PC-3 (cell line): ENCODE results near the gene DNM3. TPM values are rescaled to one million over a fixed set of nuclear protein-coding genes. Genes with fewer than 3 reads are reported as not detected.

Experiments
- ATAC-seq: fragments of 200-7000 bp; cut with Tn5 transposase; 2 replicates; pipeline ENCODE4 v1.9.1; 2020; ENCODE audit warnings: mild to moderate bottlenecking, moderate library complexity
- BruUV-seq: library from RNA; stranded (reverse); fragments of 400-500 nt; replicated peaks from 2 replicates; lab custom pipeline; 2021; lab: Mats Ljungman, UMichigan
- CTCF ChIA-PET: fragments of 300-600 bp; sonication (Branson Sonifier 250); formaldehyde crosslinking; loops from one replicate; lab custom pipeline; 2022; ENCODE audit warnings: antibody characterized with exemption; lab: Charles Lee
- POLR2A ChIA-PET: fragments of 300-600 bp; sonication (Branson Sonifier 250); formaldehyde crosslinking; loops from one replicate; lab custom pipeline; 2022; ENCODE audit warnings: antibody characterized with exemption; ENCODE audit not compliant: unreplicated experiment; lab: Charles Lee
- DNase-seq: peaks from one replicate; pipeline ENCODE4 v3.0.0-alpha.2; 2015
- H2AFZ ChIP-seq: fragments of 300-600 bp; sonication (generic); 2 replicates; pipeline ENCODE4 v1.6.0; 2016; ENCODE audit warnings: antibody characterized with exemption, low read length
- H3F3A ChIP-seq: fragments of 300-600 bp; sonication (generic); one replicate; pipeline ENCODE4 v1.6.0; 2017; ENCODE audit warnings: antibody characterized with exemption, low read length, control low read depth, mild to moderate bottlenecking; ENCODE audit not compliant: unreplicated experiment
- H3K27ac ChIP-seq: fragments of 300-600 bp; sonication (generic); 2 replicates; pipeline ENCODE4 v1.5.1; 2016; ENCODE audit warnings: mild to moderate bottlenecking, low read length
- H3K27me3 ChIP-seq: fragments of 300-600 bp; sonication (generic); 2 replicates; pipeline ENCODE4 v1.6.1; 2016; ENCODE audit warnings: low read length, mixed read lengths
- H3K36me3 ChIP-seq: fragments of 300-600 bp; sonication (generic); 2 replicates; pipeline ENCODE4 v1.6.1; 2016; ENCODE audit warnings: low read depth, mixed run types, low read length, mixed read lengths
- H3K4me1 ChIP-seq: fragments of 300-600 bp; sonication (generic); 2 replicates; pipeline ENCODE4 v1.5.1; 2016; ENCODE audit warnings: low read length; ENCODE audit not compliant: insufficient read depth
- H3K4me2 ChIP-seq: fragments of 300-600 bp; sonication (generic); 2 replicates; pipeline ENCODE4 v1.6.0; 2016; ENCODE audit warnings: low read length
- H3K4me3 ChIP-seq: fragments of 300-600 bp; sonication (generic); 2 replicates; pipeline ENCODE4 v1.5.1; 2016; ENCODE audit warnings: mild to moderate bottlenecking, low read length, mixed read lengths
- H3K79me2 ChIP-seq: fragments of 300-600 bp; sonication (generic); 2 replicates; pipeline ENCODE4 v1.6.1; 2017; ENCODE audit warnings: low read length, mixed read lengths
- H3K9ac ChIP-seq: fragments of 300-600 bp; sonication (generic); 2 replicates; pipeline ENCODE4 v1.6.0; 2016; ENCODE audit warnings: mild to moderate bottlenecking, low read length
- H3K9me2 ChIP-seq: fragments of 300-600 bp; sonication (generic); replicated peaks from 2 replicates; pipeline ENCODE4 v1.6.1; 2016; ENCODE audit warnings: mixed run types, low read length, mixed read lengths
- H3K9me3 ChIP-seq: fragments of 300-600 bp; sonication (generic); 2 replicates; pipeline ENCODE4 v1.6.1; 2016; ENCODE audit warnings: low read length, mixed read lengths
- H4K20me1 ChIP-seq: fragments of 300-600 bp; sonication (generic); 2 replicates; pipeline ENCODE4 v1.6.1; 2016; ENCODE audit warnings: low read length, mixed read lengths
- EZH2 ChIP-seq: fragments of 300-600 bp; sonication (generic); IDR thresholded peaks from one replicate; pipeline ENCODE4 v1.6.1; 2017; ENCODE audit warnings: antibody characterized with exemption, mild to moderate bottlenecking, low read length; ENCODE audit not compliant: unreplicated experiment
- EZH2phosphoT487 ChIP-seq: fragments of 300-600 bp; sonication (generic); IDR thresholded peaks from 2 replicates; pipeline ENCODE4 v1.6.1; 2018; ENCODE audit warnings: mild to moderate bottlenecking, antibody characterized with exemption, low read length, borderline replicate concordance
- intact Hi-C: fragments of 100-400 bp; cut with micrococcal nuclease; formaldehyde crosslinking; loops from 2 replicates; pipeline ENCODE4 v1.9.0; 2023
- total RNA-seq: library from RNA; depleted of rRNA; stranded (reverse); fragments of >200 nt; gene quantifications from 2 replicates; pipeline ENCODE4 v1.2.3, GENCODE V29; 2014
- TF ChIP-seq, protein P1 (sequence below): fragments of 300-600 bp; sonication (generic); conservative IDR thresholded peaks from 2 replicates; pipeline ENCODE4 v1.5.1; 2017; ENCODE audit warnings: antibody characterized with exemption, low read depth, mild to moderate bottlenecking, low read length

Gene DNM3
- total RNA-seq, 1 experiment from 2014 or later = 0.98 TPM

DNA sequence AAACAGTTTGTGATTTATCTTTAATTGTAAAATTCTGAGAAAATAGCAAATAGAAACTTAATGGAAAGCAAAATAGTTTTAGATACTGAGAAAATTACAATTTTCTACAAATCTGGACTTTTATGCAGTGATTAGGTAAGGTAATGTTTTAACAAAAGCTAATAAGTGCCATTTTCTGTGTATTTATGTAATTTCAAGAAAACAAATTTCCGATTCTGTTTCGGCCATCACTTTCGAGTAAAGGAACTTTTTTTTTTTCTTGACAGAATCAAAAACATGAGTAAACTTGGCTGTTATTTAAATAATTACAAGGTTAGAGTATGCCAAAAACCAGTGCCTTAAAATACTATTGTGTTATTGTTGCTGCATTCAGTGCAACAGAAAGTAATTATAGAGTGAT, 298.8 kb downstream of the DNM3 start:
- Histone ChIP-seq H3K27me3 (no peaks in the 10 kb centered on the region), H3K79me2 (no peaks in the 10 kb centered on the region), H2AFZ (no peak overlapping the region), H3K9me2 (no peaks in the 10 kb centered on the region), H3K9me3 (no peaks in the 10 kb centered on the region), H3K36me3 (no peaks in the 10 kb centered on the region), H3K9ac (no peak overlapping the region), H3K4me1 (peaks cover 16% of the 10 kb centered on the region; the same call in 1 of the 2 replicates), H3K4me2 (no peak overlapping the region), H3K27ac (no peak overlapping the region), H3F3A (no peaks in the 10 kb centered on the region), H3K4me3 (no peak overlapping the region), H4K20me1 (no peaks in the 10 kb centered on the region)
- DNase-seq (no peak), ATAC-seq (no peak)
- intact Hi-C loops = loop anchor here (10.0 kb wide), 1 partner anchor 395 kb away; the partner anchor contains the start of gene SUCO
- ChIA-PET POLR2A (no interaction called here), CTCF (interaction anchor here (0.7 kb wide), 1 partner anchor 585 kb away, joined by 6 read pairs; no protein-coding TSS in a partner anchor)
- no peak for TF ChIP-seq EZH2
- TF ChIP-seq, protein P1, sequence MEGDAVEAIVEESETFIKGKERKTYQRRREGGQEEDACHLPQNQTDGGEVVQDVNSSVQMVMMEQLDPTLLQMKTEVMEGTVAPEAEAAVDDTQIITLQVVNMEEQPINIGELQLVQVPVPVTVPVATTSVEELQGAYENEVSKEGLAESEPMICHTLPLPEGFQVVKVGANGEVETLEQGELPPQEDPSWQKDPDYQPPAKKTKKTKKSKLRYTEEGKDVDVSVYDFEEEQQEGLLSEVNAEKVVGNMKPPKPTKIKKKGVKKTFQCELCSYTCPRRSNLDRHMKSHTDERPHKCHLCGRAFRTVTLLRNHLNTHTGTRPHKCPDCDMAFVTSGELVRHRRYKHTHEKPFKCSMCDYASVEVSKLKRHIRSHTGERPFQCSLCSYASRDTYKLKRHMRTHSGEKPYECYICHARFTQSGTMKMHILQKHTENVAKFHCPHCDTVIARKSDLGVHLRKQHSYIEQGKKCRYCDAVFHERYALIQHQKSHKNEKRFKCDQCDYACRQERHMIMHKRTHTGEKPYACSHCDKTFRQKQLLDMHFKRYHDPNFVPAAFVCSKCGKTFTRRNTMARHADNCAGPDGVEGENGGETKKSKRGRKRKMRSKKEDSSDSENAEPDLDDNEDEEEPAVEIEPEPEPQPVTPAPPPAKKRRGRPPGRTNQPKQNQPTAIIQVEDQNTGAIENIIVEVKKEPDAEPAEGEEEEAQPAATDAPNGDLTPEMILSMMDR = no peak
- TF ChIP-seq EZH2phosphoT487 = no peak
- no TSS peak for BruUV-seq

GRCh38 chr1:172140591-172140990, 299.3 kb downstream of the DNM3 start:
- no peak overlapping the region for H3K27ac ChIP-seq
- H4K20me1 ChIP-seq = no peaks in the 10 kb centered on the region
- intact Hi-C loops = loop anchor here (10.0 kb wide), 1 partner anchor 394 kb away; the partner anchor contains the start of gene SUCO
- H3K9me3 ChIP-seq = no peaks in the 10 kb centered on the region
- H3K9me2 ChIP-seq = no peaks in the 10 kb centered on the region
- no peak overlapping the region for H2AFZ ChIP-seq
- TF ChIP-seq EZH2phosphoT487 = no peak
- TF ChIP-seq, protein P1 = no peak
- TF ChIP-seq EZH2 = no peak
- H3K36me3 ChIP-seq = no peaks in the 10 kb centered on the region
- H3K79me2 ChIP-seq = no peaks in the 10 kb centered on the region
- no peak overlapping the region for H3K4me2 ChIP-seq
- no peaks in the 10 kb centered on the region for H3K27me3 ChIP-seq
- no peaks in the 10 kb centered on the region for H3F3A ChIP-seq
- DNase-seq (no peak), ATAC-seq (no peak)
- peaks cover 11% of the 10 kb centered on the region; the same call in 1 of the 2 replicates for H3K4me1 ChIP-seq
- ChIA-PET CTCF (no interaction called here), POLR2A (no interaction called here)
- no TSS peak for BruUV-seq
- no peak overlapping the region for H3K4me3 ChIP-seq
- H3K9ac ChIP-seq = no peak overlapping the region

- POLR2A ChIA-PET = no interaction called here
Measured at GRCh38 chr1:172141341-172141881, 300.1 kb downstream of the DNM3 start.

More at GRCh38 chr1:172141341-172141881, 300.1 kb downstream of the DNM3 start:
- ATAC-seq (no peak), DNase-seq (no peak)
- Histone ChIP-seq H3F3A (peaks cover 5% of the 10 kb centered on the region), H3K9me2 (no peaks in the 10 kb centered on the region), H3K79me2 (no peaks in the 10 kb centered on the region), H3K4me1 (peaks cover 10% of the 10 kb centered on the region), H3K27me3 (no peaks in the 10 kb centered on the region), H3K9ac (no peak overlapping the region), H3K36me3 (no peaks in the 10 kb centered on the region), H4K20me1 (no peaks in the 10 kb centered on the region), H3K4me3 (no peak overlapping the region), H3K4me2 (no peak overlapping the region), H3K27ac (no peak overlapping the region), H3K9me3 (no peaks in the 10 kb centered on the region), H2AFZ (no peak overlapping the region)
- intact Hi-C loops = loop anchor here (10.0 kb wide), 1 partner anchor 393 kb away; the partner anchor contains the start of gene SUCO
- TF ChIP-seq EZH2phosphoT487 = no peak
- no peak for TF ChIP-seq EZH2
- TF ChIP-seq, protein P1 = no peak
- CTCF ChIA-PET = no interaction called here
- no TSS peak for BruUV-seq
